ACC112 (cell line): ENCODE measurements around the gene WWOX.

Experiments
- H2AFZ ChIP-seq: fragments of 200-600 bp; sonication (generic); one replicate; pipeline ENCODE4 v1.6.0; 2017; ENCODE audit warnings: antibody characterized with exemption, low read length; ENCODE audit not compliant: unreplicated experiment
- H3K27ac ChIP-seq: fragments of 200-600 bp; sonication (generic); 2 replicates; pipeline ENCODE4 v1.5.1; 2014; ENCODE audit warnings: low read depth, mild to moderate bottlenecking, antibody characterized with exemption, low read length, moderate library complexity
- H3K27me3 ChIP-seq: fragments of 200-600 bp; sonication (generic); 2 replicates; pipeline ENCODE4 v1.6.1; 2014; ENCODE audit warnings: mild to moderate bottlenecking, antibody characterized with exemption, low read length, moderate library complexity, mixed read lengths; ENCODE audit not compliant: insufficient read depth
- H3K36me3 ChIP-seq: fragments of 200-600 bp; sonication (generic); 2 replicates; pipeline ENCODE4 v1.6.1; 2016; ENCODE audit warnings: mild to moderate bottlenecking, antibody characterized with exemption, low read length, moderate library complexity, mixed read lengths; ENCODE audit not compliant: insufficient read depth
- H3K4me1 ChIP-seq: fragments of 200-600 bp; sonication (generic); one replicate; pipeline ENCODE4 v1.6.1; 2016; ENCODE audit warnings: low read length, mixed read lengths; ENCODE audit not compliant: insufficient read depth, unreplicated experiment, control insufficient read depth
- H3K4me3 ChIP-seq: fragments of 200-600 bp; sonication (generic); 2 replicates; pipeline ENCODE4 v1.5.1; 2014; ENCODE audit warnings: mild to moderate bottlenecking, low read depth, low read length
- H3K79me2 ChIP-seq: fragments of 200-600 bp; sonication (generic); one replicate; pipeline ENCODE4 v1.6.0; 2016; ENCODE audit warnings: low read length; ENCODE audit not compliant: control insufficient read depth, unreplicated experiment, insufficient read depth

WWOX gene

DNA sequence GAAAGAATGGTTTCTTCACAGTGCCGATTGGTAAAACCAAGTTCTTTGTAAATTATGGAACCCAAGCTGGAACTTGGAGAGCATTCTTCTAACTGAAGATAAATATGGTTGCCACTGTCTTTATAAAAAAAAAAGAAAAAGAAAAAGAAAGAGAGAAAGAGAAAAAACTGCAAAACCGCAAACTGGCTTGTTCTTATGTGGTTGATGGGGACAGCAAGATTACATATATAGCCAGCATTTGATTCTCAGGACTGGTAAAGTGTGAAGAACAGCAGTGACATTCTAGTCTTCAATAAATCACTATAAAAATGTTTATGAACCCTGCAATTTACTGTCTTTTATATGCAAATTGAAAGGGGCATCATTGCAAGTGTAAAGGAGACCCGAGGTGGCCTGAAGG, 896.0 kb downstream of the WWOX start:
- H3K36me3 ChIP-seq = no peaks in the 10 kb centered on the region
- no peaks in the 10 kb centered on the region for H3K79me2 ChIP-seq
- no peak overlapping the region for H2AFZ ChIP-seq
- no peak overlapping the region for H3K27ac ChIP-seq
- no peaks in the 10 kb centered on the region for H3K27me3 ChIP-seq
- no peaks in the 10 kb centered on the region for H3K4me1 ChIP-seq
- H3K4me3 ChIP-seq = no peak overlapping the region

DNA sequence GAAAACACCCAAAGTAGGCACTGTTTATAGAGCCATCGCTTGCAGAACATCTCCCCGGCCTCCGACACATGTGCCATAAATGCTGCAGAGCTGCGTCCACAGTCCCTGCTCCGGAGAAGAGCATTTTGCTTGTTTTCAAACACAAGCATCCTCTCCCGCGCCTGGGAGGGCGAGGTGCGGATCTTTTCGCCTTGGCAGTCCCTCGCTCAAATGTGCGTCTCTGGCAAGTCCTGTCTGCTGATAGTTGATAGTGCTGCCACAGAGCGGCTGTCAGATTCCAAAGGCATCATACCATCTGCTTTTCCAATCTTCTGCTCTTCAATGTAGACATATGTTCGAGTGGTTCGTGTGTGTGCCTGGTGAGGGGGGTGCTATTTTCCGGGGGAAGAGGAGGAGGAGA, 897.3 kb downstream of the WWOX start:
- H3K27ac ChIP-seq = no peak overlapping the region
- no peak overlapping the region for H3K4me3 ChIP-seq
- no peaks in the 10 kb centered on the region for H3K27me3 ChIP-seq
- no peaks in the 10 kb centered on the region for H3K4me1 ChIP-seq
- no peaks in the 10 kb centered on the region for H3K79me2 ChIP-seq
- no peak overlapping the region for H2AFZ ChIP-seq
- H3K36me3 ChIP-seq = no peaks in the 10 kb centered on the region

DNA sequence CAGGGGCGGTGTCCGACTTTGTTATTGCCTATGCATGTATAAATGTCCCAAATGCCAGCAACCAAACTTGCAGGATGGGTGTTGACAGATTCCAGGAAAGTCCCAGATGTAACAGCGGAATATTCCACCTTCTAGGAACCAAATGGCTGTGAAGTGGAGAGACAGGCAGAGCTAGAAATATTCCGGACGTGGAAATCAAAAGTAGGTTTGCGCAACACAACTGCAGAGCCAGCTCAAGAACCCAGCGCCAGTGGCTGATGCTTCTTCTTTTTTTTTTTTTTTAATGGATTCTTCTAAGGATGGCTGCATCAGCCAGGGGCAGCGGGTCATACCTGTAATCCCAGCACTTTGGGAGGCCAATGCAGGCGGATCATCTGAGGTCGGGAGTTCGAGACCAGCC, 899.4 kb downstream of the WWOX start:
- no peak overlapping the region for H3K27ac ChIP-seq
- no peaks in the 10 kb centered on the region for H3K27me3 ChIP-seq
- H2AFZ ChIP-seq = no peak overlapping the region

DNA sequence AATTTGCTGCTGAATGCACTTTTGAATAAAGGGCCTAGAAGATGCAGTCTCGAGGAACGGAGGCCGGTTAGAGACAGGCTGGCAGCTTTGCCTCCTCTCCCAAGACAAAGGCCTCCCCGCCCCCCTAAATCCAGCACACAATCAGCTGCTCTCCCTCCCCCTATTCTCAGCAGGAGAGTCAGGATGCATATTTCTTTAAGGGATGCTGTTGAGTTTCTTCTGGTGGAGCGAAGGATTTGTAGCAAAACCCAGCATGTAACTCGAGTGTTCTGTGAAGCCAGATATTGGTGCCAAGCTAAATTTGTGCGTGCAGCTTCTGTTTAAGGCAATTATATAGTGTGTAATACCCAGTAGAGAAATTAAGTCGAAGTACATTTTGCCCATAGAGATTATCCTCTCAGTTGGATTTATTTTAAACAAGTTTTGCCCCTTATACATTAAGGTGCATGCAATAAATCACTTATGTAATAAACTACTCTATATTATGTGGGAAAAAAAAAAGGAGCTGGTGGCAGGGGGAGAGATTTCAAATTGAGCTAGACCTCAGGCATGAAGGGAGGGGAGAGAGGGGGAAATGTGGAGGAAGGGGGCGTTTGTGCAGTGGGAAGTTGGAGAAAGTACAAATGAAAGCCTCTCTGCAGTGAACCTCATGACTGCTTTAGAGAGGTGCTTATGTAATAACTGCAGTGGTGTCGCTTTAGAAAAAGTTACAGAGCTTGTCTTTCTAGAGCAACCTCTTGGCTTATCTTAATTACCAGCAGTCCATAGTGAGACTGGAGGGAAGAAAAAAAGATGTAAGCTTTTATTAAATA, 901.9 kb downstream of the WWOX start:
- Histone ChIP-seq H3K36me3 (no peaks in the 10 kb centered on the region), H3K27ac (no peak overlapping the region), H3K4me1 (no peaks in the 10 kb centered on the region)

More for the DNA sequence above, 899.4 kb downstream of the WWOX start:
- Histone ChIP-seq H3K79me2 (no peaks in the 10 kb centered on the region), H3K36me3 (no peaks in the 10 kb centered on the region), H3K4me1 (no peaks in the 10 kb centered on the region), H3K4me3 (no peak overlapping the region)

DNA sequence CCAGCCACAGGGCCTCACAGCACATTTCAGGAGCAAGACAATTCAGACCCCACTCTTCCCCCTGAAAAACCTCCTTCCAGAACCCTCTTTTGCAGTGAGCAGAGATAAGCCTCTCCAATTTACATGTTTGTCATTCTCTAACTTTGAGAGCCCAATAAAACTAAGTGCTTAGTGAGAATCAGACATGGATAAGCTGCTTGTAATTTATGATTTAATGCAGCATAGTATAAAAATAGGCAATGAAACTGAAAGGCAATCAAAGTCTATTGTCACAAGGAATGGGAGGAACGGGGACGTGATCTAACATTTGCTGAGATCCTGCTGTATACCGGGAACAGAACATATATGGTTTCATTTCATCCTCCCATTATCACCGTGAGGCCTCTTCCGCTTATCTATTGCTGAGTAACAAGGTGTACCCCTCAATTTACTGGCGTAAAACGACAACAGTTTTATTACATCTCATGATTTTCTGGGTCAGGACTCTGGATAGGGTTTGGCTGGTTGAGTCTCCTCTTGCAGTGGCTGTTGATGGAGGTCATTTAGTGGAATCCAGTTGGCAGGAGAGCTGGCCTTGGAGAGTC, 903.7 kb downstream of the WWOX start:
- Histone ChIP-seq H3K36me3 (no peaks in the 10 kb centered on the region), H3K27me3 (no peaks in the 10 kb centered on the region), H3K4me3 (no peak overlapping the region), H3K79me2 (no peaks in the 10 kb centered on the region), H3K27ac (no peak overlapping the region), H3K4me1 (no peaks in the 10 kb centered on the region), H2AFZ (no peak overlapping the region)

More for the DNA sequence above, 901.9 kb downstream of the WWOX start:
- Histone ChIP-seq H2AFZ (no peak overlapping the region), H3K4me3 (no peak overlapping the region), H3K27me3 (no peaks in the 10 kb centered on the region), H3K79me2 (no peaks in the 10 kb centered on the region)

DNA sequence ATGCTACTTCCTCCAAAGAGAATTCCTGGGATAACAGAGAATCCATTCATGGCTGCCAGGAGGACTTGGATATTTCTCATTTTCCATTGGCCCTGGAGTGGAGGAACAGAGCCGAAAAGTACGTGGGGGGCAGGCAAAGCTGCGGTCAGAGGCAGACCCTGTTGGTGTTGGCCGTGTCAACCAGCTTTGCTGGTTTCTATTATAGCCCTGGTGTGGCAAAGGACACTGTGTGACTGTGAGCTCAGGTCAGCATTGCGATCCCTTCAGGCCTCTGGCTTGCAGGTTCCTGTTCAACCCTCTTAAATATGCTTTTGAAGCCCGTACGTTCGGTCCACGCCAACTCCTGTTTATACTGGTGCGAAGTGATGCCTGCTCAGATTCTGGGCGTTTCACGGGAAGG, 904.9 kb downstream of the WWOX start:
- Histone ChIP-seq H3K27me3 (no peaks in the 10 kb centered on the region), H3K79me2 (no peaks in the 10 kb centered on the region), H3K4me1 (no peaks in the 10 kb centered on the region), H3K36me3 (no peaks in the 10 kb centered on the region), H3K27ac (no peak overlapping the region), H2AFZ (no peak overlapping the region), H3K4me3 (no peak overlapping the region)

DNA sequence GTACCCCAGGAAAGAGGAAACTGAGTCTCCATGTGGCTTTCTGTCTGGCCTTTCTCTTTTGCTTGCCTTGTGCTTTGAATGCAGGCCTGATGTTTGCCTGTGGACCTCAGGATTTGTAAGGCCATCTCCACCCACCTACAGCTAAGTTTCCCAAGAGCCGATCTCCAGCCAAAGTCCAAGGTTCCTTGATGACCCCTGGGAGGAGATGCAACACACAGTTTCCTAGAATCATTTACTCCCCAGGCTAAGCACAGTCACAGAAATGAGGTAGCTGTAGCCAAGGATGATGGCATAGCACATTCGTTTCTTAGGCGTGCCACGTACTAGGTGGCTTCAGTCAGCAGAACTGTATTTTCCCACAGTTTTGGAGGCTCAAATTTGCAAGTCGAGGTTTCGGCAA, 905.6 kb downstream of the WWOX start:
- H2AFZ ChIP-seq = no peak overlapping the region
- H3K4me3 ChIP-seq = no peak overlapping the region
- H3K27ac ChIP-seq = no peak overlapping the region
- no peaks in the 10 kb centered on the region for H3K4me1 ChIP-seq
- H3K27me3 ChIP-seq = no peaks in the 10 kb centered on the region
- H3K36me3 ChIP-seq = no peaks in the 10 kb centered on the region
- H3K79me2 ChIP-seq = no peaks in the 10 kb centered on the region

DNA sequence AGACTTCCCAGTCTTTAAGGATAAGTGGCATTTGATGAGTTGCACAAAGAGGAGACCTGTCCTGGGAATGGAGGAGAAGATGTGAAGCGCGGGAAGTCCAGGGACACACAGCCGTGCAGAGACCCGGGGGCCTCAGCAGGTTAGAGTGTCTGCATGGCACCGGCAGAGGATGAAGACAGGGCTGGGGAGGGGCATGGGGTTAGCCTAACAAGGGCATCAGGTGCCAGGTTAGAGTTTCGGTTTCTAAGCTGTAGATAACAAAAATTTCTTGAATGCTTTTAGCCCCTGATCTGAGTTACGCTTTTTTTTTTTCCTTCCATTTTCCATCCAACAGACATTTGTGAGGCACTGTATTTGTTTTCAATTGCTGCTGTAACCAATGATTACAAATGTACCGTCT, 906.8 kb downstream of the WWOX start:
- Histone ChIP-seq H2AFZ (no peak overlapping the region), H3K79me2 (no peaks in the 10 kb centered on the region), H3K27ac (no peak overlapping the region), H3K36me3 (no peaks in the 10 kb centered on the region), H3K27me3 (no peaks in the 10 kb centered on the region), H3K4me3 (no peak overlapping the region), H3K4me1 (no peaks in the 10 kb centered on the region)

DNA sequence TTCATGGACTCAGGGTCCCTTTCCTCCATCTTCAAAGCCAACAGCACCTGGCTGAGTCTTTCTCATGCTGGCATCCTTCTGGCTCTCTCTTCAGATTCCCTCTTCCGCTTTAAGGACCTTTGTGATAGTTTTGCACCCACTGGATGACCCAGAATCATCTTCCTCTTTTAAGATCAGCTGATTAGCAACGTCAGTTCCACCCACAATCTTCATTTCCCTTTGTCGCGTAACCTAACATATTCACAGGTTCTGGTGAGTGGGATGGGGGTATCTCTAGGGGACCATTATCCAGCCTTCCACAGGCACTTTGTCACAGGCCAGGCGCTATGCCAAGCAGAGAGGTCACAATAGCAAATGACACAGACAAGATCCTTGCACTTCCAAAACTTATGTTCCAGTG, 907.3 kb downstream of the WWOX start:
- H2AFZ ChIP-seq = no peak overlapping the region
- H3K4me3 ChIP-seq = no peak overlapping the region
- H3K79me2 ChIP-seq = no peaks in the 10 kb centered on the region
- H3K36me3 ChIP-seq = no peaks in the 10 kb centered on the region
- no peaks in the 10 kb centered on the region for H3K27me3 ChIP-seq
- H3K27ac ChIP-seq = no peak overlapping the region
- H3K4me1 ChIP-seq = no peaks in the 10 kb centered on the region

DNA sequence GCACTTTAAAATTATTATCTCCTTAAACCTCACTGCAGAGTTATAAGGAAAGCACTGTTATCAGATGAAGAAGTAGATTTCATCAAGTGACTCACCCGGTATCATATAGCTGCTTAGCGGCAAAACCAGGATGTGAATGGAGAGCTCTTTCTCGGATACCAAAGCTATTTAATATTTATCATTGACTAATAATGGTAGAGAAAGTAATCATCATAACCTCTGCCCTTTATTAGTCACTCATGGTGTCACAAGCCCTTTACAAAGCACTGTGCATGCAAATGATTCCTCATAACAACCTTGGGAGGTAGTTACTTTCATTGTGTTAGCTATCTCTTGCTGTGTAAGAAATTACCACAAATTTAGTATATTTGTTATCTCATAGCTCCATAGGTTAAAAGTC, 908.2 kb downstream of the WWOX start:
- Histone ChIP-seq H3K36me3 (no peaks in the 10 kb centered on the region), H3K27me3 (no peaks in the 10 kb centered on the region), H3K4me3 (no peak overlapping the region), H2AFZ (no peak overlapping the region), H3K27ac (no peak overlapping the region), H3K4me1 (no peaks in the 10 kb centered on the region), H3K79me2 (no peaks in the 10 kb centered on the region)
